GM21515 (cell line): Measurements from ENCODE around the gene ZNF618.

Experiments
- ATAC-seq: cut with Tn5 transposase; IDR thresholded peaks from one replicate; pipeline ENCODE4 v1.9.1; 2021; ENCODE audit not compliant: unreplicated experiment

The ZNF618 gene

GRCh38 chr9:114053246-114054005, 177.3 kb downstream of the ZNF618 start:
- ATAC-seq = no peak

GRCh38 chr9:114054191-114054690, 178.1 kb downstream of the ZNF618 start:
- ATAC-seq = no peak

DNA sequence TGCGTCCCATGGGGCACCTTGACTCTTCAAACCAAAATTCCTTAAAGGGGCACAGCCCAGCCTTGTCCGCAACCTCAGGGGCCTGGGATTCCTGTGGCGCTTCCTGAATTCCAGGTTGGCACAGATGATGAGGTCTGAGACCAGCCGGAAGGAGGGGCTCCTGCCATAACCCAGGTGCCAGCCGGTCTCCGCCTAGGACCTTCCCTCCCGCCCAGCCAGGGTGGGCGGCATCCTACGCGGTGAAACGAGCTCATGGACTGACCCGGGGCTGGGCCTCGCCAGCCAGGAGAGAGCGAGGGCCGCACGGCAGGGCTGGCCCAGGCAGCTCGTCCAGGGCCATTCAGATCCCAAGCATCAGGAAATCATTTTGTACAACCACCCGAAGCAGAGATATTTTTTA, 179.0 kb downstream of the ZNF618 start:
- no peak for ATAC-seq

GRCh38 chr9:114055894-114056293, 179.8 kb downstream of the ZNF618 start:
- ATAC-seq = no peak

- ATAC-seq = no peak
Measured at GRCh38 chr9:114056527-114056926, 180.4 kb downstream of the ZNF618 start.

- ATAC-seq = no peak
Measured at GRCh38 chr9:114057161-114057885, 181.2 kb downstream of the ZNF618 start.

GRCh38 chr9:114058688-114059046, 182.6 kb downstream of the ZNF618 start:
- ATAC-seq = no peak

GRCh38 chr9:114059047-114059803, 183.1 kb downstream of the ZNF618 start:
- no peak for ATAC-seq

GRCh38 chr9:114060070-114060469, 184.0 kb downstream of the ZNF618 start:
- no peak for ATAC-seq

DNA sequence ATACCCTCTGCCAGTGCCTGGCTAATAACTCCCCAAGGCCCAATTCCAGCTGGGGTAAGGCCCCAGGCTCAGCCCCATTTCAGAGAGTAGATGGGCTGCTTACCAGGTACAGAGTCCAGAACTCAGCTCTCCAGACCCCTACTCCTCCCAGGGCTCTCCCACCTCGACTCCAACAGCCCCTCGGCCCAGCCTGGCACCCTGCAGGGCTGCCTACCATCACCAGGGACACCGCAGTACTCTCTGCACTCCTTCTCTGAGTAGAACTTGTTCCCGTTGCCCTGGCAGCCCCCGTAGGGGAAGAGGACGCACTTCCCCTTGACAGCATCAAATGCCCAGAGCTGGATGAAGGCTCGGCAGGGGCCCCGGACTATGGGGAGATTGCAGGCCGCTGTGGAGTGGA, 184.6 kb downstream of the ZNF618 start:
- no peak for ATAC-seq

DNA sequence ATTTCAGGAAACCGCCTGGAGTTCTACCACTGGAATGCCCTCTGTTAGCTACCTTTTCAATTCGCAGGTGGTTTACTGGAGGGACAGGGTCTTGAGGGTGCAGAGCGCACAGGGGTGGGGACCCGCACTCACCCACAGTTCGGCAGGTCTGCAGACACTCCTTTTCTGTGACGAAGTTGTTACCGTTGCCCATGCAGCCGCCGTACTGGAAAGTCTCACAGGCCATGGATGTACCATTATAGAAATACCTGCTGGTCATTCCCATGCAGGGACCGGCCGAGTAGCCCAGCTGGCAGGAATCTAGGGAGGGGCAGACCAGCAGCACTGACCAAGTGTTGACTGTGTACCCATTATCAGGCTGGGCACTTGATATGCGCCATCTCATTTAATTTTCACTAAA, 185.2 kb downstream of the ZNF618 start:
- no peak for ATAC-seq

DNA sequence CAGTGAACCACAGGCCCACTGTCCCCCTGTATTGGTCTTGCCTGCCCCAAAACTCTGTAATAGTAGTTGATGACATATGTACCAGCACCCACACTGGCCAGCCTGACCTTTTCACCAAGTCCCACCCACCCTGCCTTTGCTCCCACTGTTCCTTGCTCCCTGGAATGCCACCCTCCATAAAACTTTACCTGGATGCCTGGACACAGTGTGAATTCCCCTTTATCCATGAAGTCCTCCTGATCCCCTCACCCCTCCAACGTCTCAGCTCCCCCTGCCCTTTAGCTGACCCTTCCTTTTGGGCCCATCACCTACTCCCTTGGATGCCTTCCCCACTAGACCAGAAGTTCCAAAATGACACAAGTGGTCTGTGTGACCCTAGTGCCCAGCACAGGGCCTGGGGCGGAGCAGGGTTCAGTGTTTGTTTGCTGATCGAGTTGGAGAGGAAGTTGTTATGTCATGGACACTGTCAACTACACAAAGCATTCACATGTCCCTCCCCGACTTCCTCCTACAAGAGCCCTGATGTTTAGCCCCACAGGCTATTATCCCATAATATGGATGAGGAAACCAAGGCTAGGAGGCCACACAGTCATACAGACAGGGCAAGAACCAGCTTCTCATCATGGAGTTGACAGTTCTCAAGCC, 185.8 kb downstream of the ZNF618 start:
- no peak for ATAC-seq

- no peak for ATAC-seq
Measured at GRCh38 chr9:114065304-114065703, 189.2 kb downstream of the ZNF618 start.

- ATAC-seq = no peak
Measured at GRCh38 chr9:114069476-114070187, 193.5 kb downstream of the ZNF618 start.

- ATAC-seq = no peak
Measured at GRCh38 chr9:114070188-114071103, 194.3 kb downstream of the ZNF618 start.

DNA sequence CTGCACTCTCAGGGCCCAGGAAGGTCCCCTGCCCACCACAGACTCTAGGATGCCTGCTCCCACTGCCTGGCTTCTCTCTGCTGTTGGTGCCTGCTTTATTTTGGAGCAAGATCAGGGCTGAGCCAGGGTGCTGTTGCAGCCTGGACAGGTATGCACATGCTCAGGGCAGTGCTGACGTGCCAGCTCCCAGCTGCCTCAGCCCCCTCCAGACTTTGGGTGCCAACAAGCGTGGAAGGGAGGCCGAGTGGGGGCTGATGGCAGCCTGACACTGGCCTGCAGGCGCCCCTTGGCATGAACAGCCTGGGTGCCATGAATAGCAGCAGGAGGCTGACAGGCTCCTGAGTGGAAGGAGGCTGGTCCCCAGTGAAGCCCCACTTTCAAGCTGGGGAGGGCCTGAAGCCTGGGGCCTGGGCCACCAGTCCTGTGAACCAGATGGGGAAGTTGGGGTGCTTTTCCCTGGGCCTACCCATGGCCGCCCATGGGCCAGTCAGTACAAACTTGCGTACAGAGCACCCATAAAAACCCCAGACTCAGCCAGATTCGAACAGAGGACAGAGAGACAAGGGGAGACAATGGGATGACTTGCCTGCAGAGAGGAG, 195.2 kb downstream of the ZNF618 start:
- no peak for ATAC-seq

- no peak for ATAC-seq
Measured at GRCh38 chr9:114072184-114073140, 196.4 kb downstream of the ZNF618 start.

- no peak for ATAC-seq
Measured at GRCh38 chr9:114075602-114076001, 199.5 kb downstream of the ZNF618 start.
